Omental fat pad (tissue), 4 donors: ENCODE results near the gene SLF1. TPM values are rescaled to one million over a fixed set of nuclear protein-coding genes. Genes with fewer than 3 reads are reported as not detected.

Source experiments
- ATAC-seq: fragments of 150-250 bp; one replicate; pipeline ENCODE4 v1.9.1; 2016; ENCODE audit warnings: mild to moderate bottlenecking, moderate library complexity; ENCODE audit not compliant: low FRiP score
- DNase-seq: peaks from one replicate; pipeline ENCODE4 v3.0.0-alpha.2; 2019; ENCODE audit warnings: low spot score
- CTCF ChIP-seq, 3 donors: fragments of 450-650 bp; IDR thresholded peaks; one replicate each; pipeline ENCODE4 v1.5.1; 2016 to 2017; ENCODE audit warnings: antibody characterized with exemption in 3 of 3, mild to moderate bottlenecking in 3 of 3, moderate library complexity in 2 of 3
- total RNA-seq, 4 donors: library from RNA; depleted of rRNA; stranded (reverse); fragments of >200 nt; gene quantifications; one replicate each; pipeline ENCODE4 v1.1.0, GENCODE V29; 2016

SLF1 gene
- total RNA-seq, 4 donors from 2014 or later: 3.4 to 16.2 (median 7.4) TPM

- DNase-seq: no peak
- TF ChIP-seq CTCF (IDR thresholded peaks at IDR 0.05): no peak
- no peak for ATAC-seq
These were observed 8.7 kb downstream of the SLF1 start for GRCh38 chr5:94627191-94627590.

- ATAC-seq: no peak
- no peak for TF ChIP-seq CTCF (IDR thresholded peaks at IDR 0.05)
- no peak for DNase-seq
These were observed 13.6 kb downstream of the SLF1 start for GRCh38 chr5:94632024-94632423.

- ATAC-seq (no peak), DNase-seq (no peak)
- TF ChIP-seq CTCF (IDR thresholded peaks at IDR 0.05): no peak
These were observed 21.7 kb downstream of the SLF1 start for GRCh38 chr5:94640176-94640575.

- TF ChIP-seq CTCF (IDR thresholded peaks at IDR 0.05): no peak
- DNase-seq: no peak
These were observed 26.6 kb downstream of the SLF1 start for GRCh38 chr5:94645053-94645452.

GRCh38 chr5:94646758-94647157, 28.3 kb downstream of the SLF1 start:
- ATAC-seq: no peak
- DNase-seq: no peak
- TF ChIP-seq CTCF (IDR thresholded peaks at IDR 0.05): no peak

More at GRCh38 chr5:94645053-94645452, 26.6 kb downstream of the SLF1 start:
- no peak for ATAC-seq

GRCh38 chr5:94649874-94650273, 31.4 kb downstream of the SLF1 start:
- DNase-seq (no peak), ATAC-seq (no peak)
- no peak for TF ChIP-seq CTCF (IDR thresholded peaks at IDR 0.05)

GRCh38 chr5:94658272-94658671, 39.8 kb downstream of the SLF1 start:
- ATAC-seq (no peak), DNase-seq (no peak)
- TF ChIP-seq CTCF (IDR thresholded peaks at IDR 0.05): no peak
